ENCODE results near the gene SMC6.

DNA sequence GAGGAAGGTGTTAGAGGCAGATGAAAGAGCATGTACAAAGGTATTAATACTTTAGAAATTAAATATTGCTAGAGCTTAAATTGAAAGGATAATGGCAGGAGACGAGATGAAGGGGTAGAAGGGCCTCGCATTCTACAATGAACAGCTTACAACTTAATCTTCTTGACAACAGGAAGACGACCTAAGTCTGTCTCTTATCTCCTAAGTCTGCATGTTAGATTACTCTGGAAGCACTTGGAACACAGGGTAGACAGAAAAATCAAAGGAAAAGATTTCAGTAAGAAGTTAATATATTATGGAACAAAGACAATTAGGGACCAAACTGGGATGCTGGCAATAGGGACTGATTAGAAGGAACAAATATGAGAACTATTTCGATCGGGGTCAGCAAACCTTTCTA, 34.9 kb downstream of the SMC6 start:
- TF ChIP-seq, protein P1, sequence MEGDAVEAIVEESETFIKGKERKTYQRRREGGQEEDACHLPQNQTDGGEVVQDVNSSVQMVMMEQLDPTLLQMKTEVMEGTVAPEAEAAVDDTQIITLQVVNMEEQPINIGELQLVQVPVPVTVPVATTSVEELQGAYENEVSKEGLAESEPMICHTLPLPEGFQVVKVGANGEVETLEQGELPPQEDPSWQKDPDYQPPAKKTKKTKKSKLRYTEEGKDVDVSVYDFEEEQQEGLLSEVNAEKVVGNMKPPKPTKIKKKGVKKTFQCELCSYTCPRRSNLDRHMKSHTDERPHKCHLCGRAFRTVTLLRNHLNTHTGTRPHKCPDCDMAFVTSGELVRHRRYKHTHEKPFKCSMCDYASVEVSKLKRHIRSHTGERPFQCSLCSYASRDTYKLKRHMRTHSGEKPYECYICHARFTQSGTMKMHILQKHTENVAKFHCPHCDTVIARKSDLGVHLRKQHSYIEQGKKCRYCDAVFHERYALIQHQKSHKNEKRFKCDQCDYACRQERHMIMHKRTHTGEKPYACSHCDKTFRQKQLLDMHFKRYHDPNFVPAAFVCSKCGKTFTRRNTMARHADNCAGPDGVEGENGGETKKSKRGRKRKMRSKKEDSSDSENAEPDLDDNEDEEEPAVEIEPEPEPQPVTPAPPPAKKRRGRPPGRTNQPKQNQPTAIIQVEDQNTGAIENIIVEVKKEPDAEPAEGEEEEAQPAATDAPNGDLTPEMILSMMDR (IDR thresholded peaks at IDR 0.05): no peak
- TF ChIP-seq POLR2A (IDR thresholded peaks at IDR 0.05): no peak
